GM23338 (cell line): ENCODE data around the gene CDC6. TPM values are rescaled to one million over a fixed set of nuclear protein-coding genes. Genes with fewer than 3 reads are reported as not detected.

Experiments used
- ATAC-seq: fragments of 200-7000 bp; cut with Tn5 transposase; 3 replicates; pipeline ENCODE4 v1.9.1; 2020
- DNase-seq: peaks from one replicate; pipeline ENCODE4 v3.0.0-alpha.2; 2015; ENCODE audit warnings: low spot score
- H2AFZ ChIP-seq: fragments of 200-600 bp; sonication (generic); 2 replicates; pipeline ENCODE4 v1.8.0; 2016; ENCODE audit warnings: antibody characterized with exemption, mild to moderate bottlenecking, moderate library complexity
- H3F3A ChIP-seq: fragments of 200-600 bp; sonication (generic); replicated peaks from 2 replicates; pipeline ENCODE4 v1.8.0; 2017; ENCODE audit warnings: antibody characterized with exemption, mixed run types, low read depth
- H3K27ac ChIP-seq: fragments of 200-600 bp; sonication (generic); 2 replicates; pipeline ENCODE4 v1.6.1; 2016; ENCODE audit warnings: low read depth
- H3K27me3 ChIP-seq: fragments of 200-600 bp; sonication (generic); 2 replicates; pipeline ENCODE4 v1.8.0; 2016; ENCODE audit warnings: mild to moderate bottlenecking, mixed run types, moderate library complexity; ENCODE audit not compliant: insufficient read depth
- H3K36me3 ChIP-seq: fragments of 200-600 bp; sonication (generic); 2 replicates; pipeline ENCODE4 v1.8.0; 2016; ENCODE audit warnings: mild to moderate bottlenecking; ENCODE audit not compliant: insufficient read depth
- H3K4me1 ChIP-seq: fragments of 200-600 bp; sonication (generic); 2 replicates; pipeline ENCODE4 v1.8.0; 2016; ENCODE audit warnings: mild to moderate bottlenecking, moderate library complexity; ENCODE audit not compliant: insufficient read depth
- H3K4me2 ChIP-seq: fragments of 200-600 bp; sonication (generic); 2 replicates; pipeline ENCODE4 v1.7.1; 2017; ENCODE audit warnings: mixed run types
- H3K4me3 ChIP-seq: fragments of 200-600 bp; sonication (generic); 2 replicates; pipeline ENCODE4 v1.6.1; 2016; ENCODE audit warnings: mixed run types
- H3K79me2 ChIP-seq: fragments of 200-600 bp; sonication (generic); replicated peaks from 2 replicates; pipeline ENCODE4 v1.8.0; 2017; ENCODE audit warnings: mild to moderate bottlenecking; ENCODE audit not compliant: insufficient read depth
- H3K9me2 ChIP-seq: fragments of 200-600 bp; sonication (generic); 2 replicates; pipeline ENCODE4 v1.8.0; 2017; ENCODE audit not compliant: insufficient read depth
- H4K20me1 ChIP-seq: fragments of 200-600 bp; sonication (generic); replicated peaks from 2 replicates; pipeline ENCODE4 v1.8.0; 2017; ENCODE audit warnings: mild to moderate bottlenecking; ENCODE audit not compliant: insufficient read depth
- H3K27ac Mint-ChIP-seq: 2 replicates; pipeline ENCODE4 v1.8.0; 2020; ENCODE audit warnings: inconsistent platforms, mild to moderate bottlenecking, moderate library complexity, mixed read lengths
- H3K27me3 Mint-ChIP-seq: 3 replicates; pipeline ENCODE4 v1.8.0; 2022; ENCODE audit warnings: low read depth, mild to moderate bottlenecking, moderate library complexity, mixed read lengths, inconsistent platforms; ENCODE audit not compliant: insufficient read depth, poor library complexity
- H3K36me3 Mint-ChIP-seq: 3 replicates; pipeline ENCODE4 v1.8.0; 2021; ENCODE audit warnings: low read depth, mild to moderate bottlenecking, inconsistent platforms, moderate library complexity, mixed read lengths
- H3K4me1 Mint-ChIP-seq: 3 replicates; pipeline ENCODE4 v1.8.0; 2020; ENCODE audit warnings: mild to moderate bottlenecking, inconsistent platforms, mixed read lengths
- H3K4me3 Mint-ChIP-seq: 3 replicates; pipeline ENCODE4 v1.8.0; 2021; ENCODE audit warnings: moderate library complexity, mild to moderate bottlenecking, inconsistent platforms, mixed read lengths
- H3K9me3 Mint-ChIP-seq: 3 replicates; pipeline ENCODE4 v1.8.0; 2020; ENCODE audit warnings: moderate library complexity, mild to moderate bottlenecking, inconsistent platforms, mixed read lengths
- CREB1 ChIP-seq: fragments of 250-450 bp; sonication (Bioruptor Pico); IDR thresholded peaks from 2 replicates; pipeline ENCODE4 v1.5.0; 2020; ENCODE audit warnings: low read depth, mild to moderate bottlenecking, moderate library complexity
- EZH2 ChIP-seq: fragments of 200-600 bp; sonication (generic); IDR thresholded peaks from one replicate; pipeline ENCODE4 v1.8.0; 2017; ENCODE audit warnings: antibody characterized with exemption, mild to moderate bottlenecking, low read depth; ENCODE audit not compliant: unreplicated experiment
- EZH2phosphoT487 ChIP-seq: fragments of 200-600 bp; sonication (generic); IDR thresholded peaks from one replicate; pipeline ENCODE4 v1.8.1; 2018; ENCODE audit warnings: antibody characterized with exemption; ENCODE audit not compliant: unreplicated experiment
- JUNB ChIP-seq: IDR thresholded peaks from one replicate; pipeline ENCODE4 v1.6.1; 2016; ENCODE audit warnings: antibody characterized with exemption; ENCODE audit not compliant: unreplicated experiment
- NANOG ChIP-seq: IDR thresholded peaks from 2 replicates; pipeline ENCODE4 v1.6.1; 2016; ENCODE audit warnings: antibody characterized with exemption, borderline replicate concordance
- POLR2AphosphoS5 ChIP-seq: IDR thresholded peaks from 2 replicates; pipeline ENCODE4 v1.6.1; 2016; ENCODE audit warnings: antibody characterized with exemption, low read depth
- STAT1 ChIP-seq: IDR thresholded peaks from one replicate; pipeline ENCODE4 v1.6.1; 2016; ENCODE audit warnings: antibody characterized with exemption; ENCODE audit not compliant: unreplicated experiment
- ZNF114 ChIP-seq: fragments of 250-450 bp; sonication (Bioruptor Pico); IDR thresholded peaks from 2 replicates; pipeline ENCODE4 v1.5.0; 2020; ENCODE audit warnings: mild to moderate bottlenecking, moderate library complexity
- ZNF331 ChIP-seq: fragments of 250-450 bp; sonication (Bioruptor Pico); IDR thresholded peaks from 2 replicates; pipeline ENCODE4 v1.5.0; 2020; ENCODE audit warnings: low read depth, mild to moderate bottlenecking, moderate library complexity
- polyA plus RNA-seq: library from polyadenylated mRNA; unstranded; fragments of >200 nt; fragmentation: Nextera tagmentation; extraction: Ambion mirVana; gene quantifications from 2 replicates; pipeline ENCODE4 v1.2.1, GENCODE V29; 2016
- total RNA-seq: library from RNA; depleted of rRNA; stranded (reverse); fragments of >200 nt; shearing (Covaris generic); gene quantifications from 2 replicates; pipeline ENCODE4 v1.2.3, GENCODE V29; 2014
- TF ChIP-seq, protein P1 (sequence below), 2 experiments: fragments of 200-600 bp in 1 of 2; sonication (generic) in 1 of 2; conservative IDR thresholded peaks; 2 replicates each; pipeline versions ENCODE4 v1.5.1 to v1.6.1; 2016 to 2017; ENCODE audit warnings: antibody characterized with exemption in 2 of 2, low read depth in 2 of 2, mild to moderate bottlenecking in 2 of 2, moderate library complexity in 1 of 2
- TF ChIP-seq, protein P2 (sequence below): IDR thresholded peaks from one replicate; pipeline ENCODE4 v1.6.1; 2018; ENCODE audit warnings: antibody characterized with exemption; ENCODE audit not compliant: unreplicated experiment
- TF ChIP-seq, protein P3 (sequence below): IDR thresholded peaks from 2 replicates; pipeline ENCODE4 v1.6.1; 2016; ENCODE audit warnings: antibody characterized with exemption

CDC6 gene
- total and polyA plus RNA-seq, 2 experiments from 2014 or later = 46.2 to 79.9 TPM

DNA sequence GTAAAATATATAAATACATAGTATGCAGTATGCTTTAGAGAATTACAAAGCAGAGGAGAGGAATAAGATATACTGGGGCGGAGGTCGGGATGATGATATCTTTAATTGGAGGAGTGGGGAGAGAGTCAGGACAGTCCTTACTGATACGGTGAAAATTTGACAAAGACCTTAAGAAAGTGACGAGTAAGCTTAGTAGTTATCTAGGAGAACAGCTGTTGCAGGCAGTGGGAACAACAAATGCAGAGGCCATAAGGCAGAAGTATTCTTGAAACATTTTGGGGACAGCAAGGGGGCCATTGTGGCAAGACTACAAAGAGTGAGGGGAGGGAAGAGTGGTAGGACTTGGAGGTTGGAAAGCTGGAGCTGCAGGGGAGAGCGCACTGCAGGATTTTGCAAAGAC lies 22.3 kb upstream of the CDC6 start (continued):
- no peak for TF ChIP-seq STAT1
- TF ChIP-seq ZNF114 (CRISPR knock-in tag) = no peak
- TF ChIP-seq, protein P1, sequence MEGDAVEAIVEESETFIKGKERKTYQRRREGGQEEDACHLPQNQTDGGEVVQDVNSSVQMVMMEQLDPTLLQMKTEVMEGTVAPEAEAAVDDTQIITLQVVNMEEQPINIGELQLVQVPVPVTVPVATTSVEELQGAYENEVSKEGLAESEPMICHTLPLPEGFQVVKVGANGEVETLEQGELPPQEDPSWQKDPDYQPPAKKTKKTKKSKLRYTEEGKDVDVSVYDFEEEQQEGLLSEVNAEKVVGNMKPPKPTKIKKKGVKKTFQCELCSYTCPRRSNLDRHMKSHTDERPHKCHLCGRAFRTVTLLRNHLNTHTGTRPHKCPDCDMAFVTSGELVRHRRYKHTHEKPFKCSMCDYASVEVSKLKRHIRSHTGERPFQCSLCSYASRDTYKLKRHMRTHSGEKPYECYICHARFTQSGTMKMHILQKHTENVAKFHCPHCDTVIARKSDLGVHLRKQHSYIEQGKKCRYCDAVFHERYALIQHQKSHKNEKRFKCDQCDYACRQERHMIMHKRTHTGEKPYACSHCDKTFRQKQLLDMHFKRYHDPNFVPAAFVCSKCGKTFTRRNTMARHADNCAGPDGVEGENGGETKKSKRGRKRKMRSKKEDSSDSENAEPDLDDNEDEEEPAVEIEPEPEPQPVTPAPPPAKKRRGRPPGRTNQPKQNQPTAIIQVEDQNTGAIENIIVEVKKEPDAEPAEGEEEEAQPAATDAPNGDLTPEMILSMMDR (conservative IDR thresholded peaks at IDR 0.05; ENCODE audit: low read depth in 2 of 2) = no peak
- TF ChIP-seq, protein P2, sequence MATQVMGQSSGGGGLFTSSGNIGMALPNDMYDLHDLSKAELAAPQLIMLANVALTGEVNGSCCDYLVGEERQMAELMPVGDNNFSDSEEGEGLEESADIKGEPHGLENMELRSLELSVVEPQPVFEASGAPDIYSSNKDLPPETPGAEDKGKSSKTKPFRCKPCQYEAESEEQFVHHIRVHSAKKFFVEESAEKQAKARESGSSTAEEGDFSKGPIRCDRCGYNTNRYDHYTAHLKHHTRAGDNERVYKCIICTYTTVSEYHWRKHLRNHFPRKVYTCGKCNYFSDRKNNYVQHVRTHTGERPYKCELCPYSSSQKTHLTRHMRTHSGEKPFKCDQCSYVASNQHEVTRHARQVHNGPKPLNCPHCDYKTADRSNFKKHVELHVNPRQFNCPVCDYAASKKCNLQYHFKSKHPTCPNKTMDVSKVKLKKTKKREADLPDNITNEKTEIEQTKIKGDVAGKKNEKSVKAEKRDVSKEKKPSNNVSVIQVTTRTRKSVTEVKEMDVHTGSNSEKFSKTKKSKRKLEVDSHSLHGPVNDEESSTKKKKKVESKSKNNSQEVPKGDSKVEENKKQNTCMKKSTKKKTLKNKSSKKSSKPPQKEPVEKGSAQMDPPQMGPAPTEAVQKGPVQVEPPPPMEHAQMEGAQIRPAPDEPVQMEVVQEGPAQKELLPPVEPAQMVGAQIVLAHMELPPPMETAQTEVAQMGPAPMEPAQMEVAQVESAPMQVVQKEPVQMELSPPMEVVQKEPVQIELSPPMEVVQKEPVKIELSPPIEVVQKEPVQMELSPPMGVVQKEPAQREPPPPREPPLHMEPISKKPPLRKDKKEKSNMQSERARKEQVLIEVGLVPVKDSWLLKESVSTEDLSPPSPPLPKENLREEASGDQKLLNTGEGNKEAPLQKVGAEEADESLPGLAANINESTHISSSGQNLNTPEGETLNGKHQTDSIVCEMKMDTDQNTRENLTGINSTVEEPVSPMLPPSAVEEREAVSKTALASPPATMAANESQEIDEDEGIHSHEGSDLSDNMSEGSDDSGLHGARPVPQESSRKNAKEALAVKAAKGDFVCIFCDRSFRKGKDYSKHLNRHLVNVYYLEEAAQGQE = no peak
- no peak for TF ChIP-seq ZNF331 (CRISPR knock-in tag)

DNA sequence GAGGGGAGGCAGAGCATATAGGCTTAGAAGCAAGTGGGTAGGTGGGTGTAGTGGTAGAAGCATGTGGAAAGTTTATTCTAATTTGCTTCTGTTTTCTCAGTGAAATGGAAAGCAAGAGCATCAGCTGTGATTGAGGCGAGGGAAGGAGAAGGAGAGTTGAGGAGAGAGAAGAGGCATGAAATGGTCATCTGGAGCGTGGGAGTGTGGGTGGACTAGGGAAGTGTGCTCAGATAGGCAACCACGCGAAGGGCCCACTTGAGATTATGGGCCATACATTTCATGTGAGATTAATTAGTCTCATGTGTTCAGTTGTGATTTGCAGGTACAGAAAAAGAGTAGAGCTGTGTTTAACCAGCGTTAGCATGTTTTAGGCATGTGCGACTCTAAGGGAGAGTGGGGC lies 20.8 kb upstream of the CDC6 start:
- no peak overlapping the region for H3K27ac Mint-ChIP-seq
- H3K27ac ChIP-seq = no peak overlapping the region
- H3K9me3 Mint-ChIP-seq = no peaks in the 10 kb centered on the region; the same call in 2 of the 3 replicates
- H3K4me2 ChIP-seq = no peak overlapping the region
- H3K27me3 ChIP-seq = no peaks in the 10 kb centered on the region
- no peaks in the 10 kb centered on the region for H3K79me2 ChIP-seq
- H3K4me3 ChIP-seq = no peak overlapping the region
- no peak overlapping the region for H2AFZ ChIP-seq
- peaks cover 8% of the 10 kb centered on the region; the same call in 1 of the 3 replicates for H3K4me1 Mint-ChIP-seq
- peaks cover 11% of the 10 kb centered on the region; the same call in 1 of the 2 replicates for H4K20me1 ChIP-seq
- no peak overlapping the region for H3K4me3 Mint-ChIP-seq
- DNase-seq (no peak), ATAC-seq (no peak)
- H3F3A ChIP-seq = 0 out of 2 replicates have a peak, but pooled peaks cover 3% of the 10 kb centered on the region
- peaks cover 21% of the 10 kb centered on the region; the same call in 1 of the 2 replicates for H3K36me3 ChIP-seq
- no peaks in the 10 kb centered on the region for H3K4me1 ChIP-seq
- peaks cover 18% of the 10 kb centered on the region for H3K36me3 Mint-ChIP-seq
- H3K27me3 Mint-ChIP-seq = no peaks in the 10 kb centered on the region
- no peaks in the 10 kb centered on the region for H3K9me2 ChIP-seq
- TF ChIP-seq, protein P3, sequence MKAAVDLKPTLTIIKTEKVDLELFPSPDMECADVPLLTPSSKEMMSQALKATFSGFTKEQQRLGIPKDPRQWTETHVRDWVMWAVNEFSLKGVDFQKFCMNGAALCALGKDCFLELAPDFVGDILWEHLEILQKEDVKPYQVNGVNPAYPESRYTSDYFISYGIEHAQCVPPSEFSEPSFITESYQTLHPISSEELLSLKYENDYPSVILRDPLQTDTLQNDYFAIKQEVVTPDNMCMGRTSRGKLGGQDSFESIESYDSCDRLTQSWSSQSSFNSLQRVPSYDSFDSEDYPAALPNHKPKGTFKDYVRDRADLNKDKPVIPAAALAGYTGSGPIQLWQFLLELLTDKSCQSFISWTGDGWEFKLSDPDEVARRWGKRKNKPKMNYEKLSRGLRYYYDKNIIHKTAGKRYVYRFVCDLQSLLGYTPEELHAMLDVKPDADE = no peak
- TF ChIP-seq, protein P2 = no peak
- TF ChIP-seq EZH2phosphoT487 (no peak), JUNB (no peak), POLR2AphosphoS5 (no peak), NANOG (no peak), ZNF331 (CRISPR knock-in tag) (no peak), EZH2 (no peak), STAT1 (no peak), CREB1 (CRISPR knock-in tag) (no peak)
- TF ChIP-seq, protein P1 (conservative IDR thresholded peaks at IDR 0.05; ENCODE audit: low read depth in 2 of 2) = no peak
